Thoracic aorta (tissue), 2 donors: Measurements from ENCODE around the gene EMC9. TPM values are rescaled to one million over a fixed set of nuclear protein-coding genes. Genes with fewer than 3 reads are reported as not detected.

Experiments
- ATAC-seq: fragments of 150-250 bp; one replicate; pipeline ENCODE4 v1.8.0; 2017; ENCODE audit warnings: low read depth; ENCODE audit not compliant: insufficient number of reproducible peaks, low FRiP score
- DNase-seq: peaks from one replicate; pipeline ENCODE4 v3.0.0-alpha.2; 2020; ENCODE audit warnings: low spot score
- H3K27ac ChIP-seq, 2 donors: fragments of 200-600 bp; sonication (generic); 1 replicate in 1 of 2; 2 replicates in 1 of 2; pipeline ENCODE4 v1.5.1; 2016; ENCODE audit warnings: mild to moderate bottlenecking in 2 of 2, moderate library complexity in 2 of 2
- H3K27me3 ChIP-seq: fragments of 200-600 bp; sonication (generic); replicated peaks from 2 replicates; pipeline ENCODE4 v1.6.0; 2016; ENCODE audit warnings: mild to moderate bottlenecking; ENCODE audit not compliant: insufficient read depth
- H3K36me3 ChIP-seq: fragments of 200-600 bp; sonication (generic); one replicate; pipeline ENCODE4 v1.5.1; 2016
- H3K4me1 ChIP-seq, 2 donors: fragments of 200-600 bp; sonication (generic); 1 replicate in 1 of 2; 2 replicates in 1 of 2; pipeline versions ENCODE4 v1.5.1 to v1.6.0; 2016; ENCODE audit warnings: low read depth in 2 of 2, mild to moderate bottlenecking in 1 of 2; ENCODE audit not compliant: control insufficient read depth in 1 of 2
- H3K4me3 ChIP-seq: fragments of 200-600 bp; sonication (generic); 2 replicates; pipeline ENCODE4 v1.5.1; 2016; ENCODE audit warnings: mild to moderate bottlenecking
- H3K9me3 ChIP-seq: fragments of 200-600 bp; sonication (generic); 2 replicates; pipeline ENCODE4 v1.5.1; 2016
- CTCF ChIP-seq: fragments of 200-600 bp; sonication (generic); IDR thresholded peaks from one replicate; pipeline ENCODE4 v1.5.1; 2019; ENCODE audit warnings: antibody characterized with exemption
- total RNA-seq, 2 donors: library from RNA; depleted of rRNA; stranded (reverse); fragments of >200 nt; gene quantifications; one replicate each; pipeline versions ENCODE4 v1.1.0 to v1.2.3, GENCODE V29; 2016

EMC9 gene
- total RNA-seq, 2 donors from 2014 or later: 4.9 to 18.6 TPM

GRCh38 chr14:24146453-24146977, 5.1 kb upstream of the EMC9 start, which contains the start of gene PSME2:
PSME2 (minus strand) TSS chr14:24146610; CDS start chr14:24146581, 29 bp downstream.
- H3K4me3 ChIP-seq: peak within 1 kb of the TSS; percentile 92
- no peak for TF ChIP-seq CTCF
- no peaks in the 10 kb centered on the region for H3K27me3 ChIP-seq
- ATAC-seq (peak; percentile 65), DNase-seq (peak; percentile 88)
- H3K36me3 ChIP-seq: peaks cover 22% of the 10 kb centered on the region
- H3K4me1 ChIP-seq: peaks cover 18 to 36% of the 10 kb centered on the region in 2 donors
- H3K9me3 ChIP-seq: no peaks in the 10 kb centered on the region
- H3K27ac ChIP-seq: peak within 1 kb of the TSS; percentile 87 to 88

GRCh38 chr14:24145690-24146452, 4.5 kb upstream of the EMC9 start:
- DNase-seq (no peak), ATAC-seq (no peak)
- H3K9me3 ChIP-seq: no peaks in the 10 kb centered on the region
- H3K27me3 ChIP-seq: no peaks in the 10 kb centered on the region
- H3K4me3 ChIP-seq: peak overlapping the region; percentile 92
- peaks cover 16% of the 10 kb centered on the region for H3K36me3 ChIP-seq
- TF ChIP-seq CTCF: no peak
- peaks cover 18 to 36% of the 10 kb centered on the region in 2 donors for H3K4me1 ChIP-seq
- peak overlapping the region; percentile 72 to 87 for H3K27ac ChIP-seq

- Histone ChIP-seq H3K36me3 (peaks cover 12% of the 10 kb centered on the region), H3K4me1 (peaks cover 18 to 36% of the 10 kb centered on the region in 2 donors), H3K27me3 (no peaks in the 10 kb centered on the region), H3K27ac (peak overlapping the region; percentile 72 to 87), H3K4me3 (peak overlapping the region; percentile 92), H3K9me3 (no peaks in the 10 kb centered on the region)
- no peak for TF ChIP-seq CTCF
- ATAC-seq (no peak), DNase-seq (no peak)
Observed at GRCh38 chr14:24145219-24145618, 3.8 kb upstream of the EMC9 start.

- H3K9me3 ChIP-seq: no peaks in the 10 kb centered on the region
- DNase-seq: no peak
- TF ChIP-seq CTCF: no peak
- H3K36me3 ChIP-seq: peaks cover 6% of the 10 kb centered on the region
- no peaks in the 10 kb centered on the region for H3K27me3 ChIP-seq
- no peak for ATAC-seq
- no peak overlapping the region for H3K27ac ChIP-seq
- peaks cover 20 to 44% of the 10 kb centered on the region in 2 donors for H3K4me1 ChIP-seq
- H3K4me3 ChIP-seq: no peak overlapping the region
Observed at GRCh38 chr14:24144451-24144850, 3.1 kb upstream of the EMC9 start.

- Histone ChIP-seq H3K36me3 (peaks cover 9% of the 10 kb centered on the region), H3K4me3 (no peak overlapping the region), H3K27ac (no peak overlapping the region), H3K27me3 (no peaks in the 10 kb centered on the region), H3K4me1 (peaks cover 21 to 38% of the 10 kb centered on the region in 2 donors), H3K9me3 (no peaks in the 10 kb centered on the region)
- no peak for TF ChIP-seq CTCF
- DNase-seq: no peak
- no peak for ATAC-seq
Observed at GRCh38 chr14:24143511-24143910, 2.1 kb upstream of the EMC9 start.
